ENCODE data around the gene GNL3.
"Not testable (repeated sequence)": the region's sequence is repeated elsewhere in the genome, so short reads cannot be mapped to it uniquely, and the experiment has no call there.

The GNL3 gene

GRCh38 chr3:52721730-52722008, 35.8 kb downstream of the GNL3 start:
- DNase-seq, result no peak

- no peak for DNase-seq
Observed at GRCh38 chr3:52722491-52722890, 36.7 kb downstream of the GNL3 start.

GRCh38 chr3:52723935-52724334, 38.1 kb downstream of the GNL3 start:
- DNase-seq, result no peak

- no peak for DNase-seq
Observed at GRCh38 chr3:52724511-52724910, 38.7 kb downstream of the GNL3 start.

GRCh38 chr3:52728753-52729152, 42.9 kb downstream of the GNL3 start:
- not testable (repeated sequence) for DNase-seq

- no peak for DNase-seq
Observed at GRCh38 chr3:52730681-52731080, 44.8 kb downstream of the GNL3 start.

- DNase-seq, result no peak
Observed at GRCh38 chr3:52731590-52731989, 45.8 kb downstream of the GNL3 start.

GRCh38 chr3:52733256-52733891, 47.5 kb downstream of the GNL3 start:
- DNase-seq, result no peak

GRCh38 chr3:52739730-52740129, 53.9 kb downstream of the GNL3 start:
- no peak for DNase-seq

- no peak for DNase-seq
Observed at GRCh38 chr3:52742418-52743041, 56.7 kb downstream of the GNL3 start.

- no peak for DNase-seq
Observed at GRCh38 chr3:52743152-52743551, 57.3 kb downstream of the GNL3 start.

GRCh38 chr3:52743721-52744120, 57.9 kb downstream of the GNL3 start:
- DNase-seq, result no peak
